ENCODE measurements around the gene RPL41.

GRCh38 chr12:56074396-56074795 is 42.0 kb upstream of the RPL41 start:
- TF ChIP-seq ZNF274 (IDR thresholded peaks at IDR 0.05; ENCODE audit: low read depth, low read length): no peak
- TF ChIP-seq YY1 (IDR thresholded peaks at IDR 0.05; ENCODE audit: insufficient read depth, insufficient read length): no peak
- TF ChIP-seq SUZ12 (IDR thresholded peaks at IDR 0.05; ENCODE audit: extremely low read depth, insufficient read depth, insufficient read length): no peak
